ENCODE results near the gene ERN1. TPM values are rescaled to one million over a fixed set of nuclear protein-coding genes. Genes with fewer than 3 reads are reported as not detected.

ERN1 gene
- total and polyA plus RNA-seq, 3 donors from 2014 or later = 7.0 to 13.0 (median 12.8) TPM

- no peak overlapping the region for H3K4me3 ChIP-seq
- DNase-seq = peak; percentile 87
- TF ChIP-seq CTCF (IDR thresholded peaks at IDR 0.05) = no peak
- TF ChIP-seq POLR2A (IDR thresholded peaks at IDR 0.05) = no peak
- H3K9me3 ChIP-seq = no peaks in the 10 kb centered on the region
- H3K27ac ChIP-seq = peak overlapping the region; percentile 56 to 83
- H3K4me1 ChIP-seq = peaks cover 18% of the 10 kb centered on the region
- intact Hi-C loops (cut with DNase I; ENCODE audit: low total_unique reads) = no loop called here
- H3K27me3 ChIP-seq = no peaks in the 10 kb centered on the region
- WGBS, 2 donors = 51 to 61% methylated on average over 8 to 11 of the region's 11 CpGs
- H3K36me3 ChIP-seq (ENCODE audit: low read depth, missing control alignments) = no peaks in the 10 kb centered on the region
Observed at GRCh38 chr17:64155751-64156544, 26.0 kb upstream of the ERN1 start.

DNA sequence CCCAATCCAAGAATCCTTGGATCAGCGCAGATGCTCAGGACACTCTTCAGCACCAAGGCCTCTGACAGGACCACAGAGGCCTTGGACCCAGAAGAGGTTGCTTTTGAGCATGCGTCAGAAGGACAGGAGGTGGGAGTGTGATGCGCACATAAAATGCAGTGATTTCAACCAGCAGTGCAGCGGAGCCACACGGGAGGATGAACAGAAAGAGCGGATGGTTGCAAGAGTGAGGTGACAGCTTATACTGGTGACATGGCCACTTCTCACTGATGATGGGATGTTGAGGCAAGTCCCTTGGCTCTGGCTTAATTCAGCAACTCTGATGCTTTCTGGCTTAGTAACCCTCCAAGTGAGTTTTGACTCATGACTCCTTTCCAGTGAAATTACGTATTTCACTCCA lies 25.2 kb upstream of the ERN1 start:
- no peak for DNase-seq
- Histone ChIP-seq H3K27ac (peak overlapping the region in 1 of 2 donors; percentile 83), H3K36me3 (ENCODE audit: low read depth, missing control alignments) (no peaks in the 10 kb centered on the region), H3K4me3 (no peak overlapping the region), H3K27me3 (no peaks in the 10 kb centered on the region), H3K4me1 (peaks cover 18% of the 10 kb centered on the region), H3K9me3 (no peaks in the 10 kb centered on the region)
- WGBS, 2 donors = 85 to 96% methylated on average over 7 of the region's 7 CpGs
- TF ChIP-seq CTCF (IDR thresholded peaks at IDR 0.05) (no peak), POLR2A (IDR thresholded peaks at IDR 0.05) (no peak)
- intact Hi-C loops (cut with DNase I; ENCODE audit: low total_unique reads) = no loop called here

DNA sequence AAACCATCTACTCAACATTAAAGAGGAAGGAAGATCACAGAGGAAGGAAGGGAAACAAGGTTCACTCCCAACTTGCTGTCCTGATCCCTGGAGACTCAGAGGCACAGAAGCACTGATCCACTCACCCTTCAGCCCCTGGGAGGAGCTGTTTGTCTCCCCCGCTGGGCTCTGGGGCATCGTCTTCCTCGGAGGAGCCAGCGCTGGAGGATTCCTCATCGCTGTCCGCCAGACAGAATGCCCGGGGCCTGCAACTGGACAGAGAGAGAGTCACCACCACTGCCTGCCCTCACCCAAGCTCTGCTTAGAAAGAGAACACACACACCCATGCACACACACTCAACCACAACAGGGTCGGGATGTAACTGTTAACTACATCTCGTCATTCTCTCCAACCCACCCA lies 24.8 kb upstream of the ERN1 start:
- peaks cover 18% of the 10 kb centered on the region for H3K4me1 ChIP-seq
- TF ChIP-seq CTCF (IDR thresholded peaks at IDR 0.05) = no peak
- TF ChIP-seq POLR2A (IDR thresholded peaks at IDR 0.05) = no peak
- no peak for DNase-seq
- H3K27ac ChIP-seq = peak overlapping the region in 1 of 2 donors; percentile 83
- H3K27me3 ChIP-seq = no peaks in the 10 kb centered on the region
- no peak overlapping the region for H3K4me3 ChIP-seq
- whole genome bisulfite sequencing, 2 donors = 92% methylated on average over 9 of the region's 9 CpGs
- intact Hi-C loops (cut with DNase I; ENCODE audit: low total_unique reads) = no loop called here
- H3K9me3 ChIP-seq = no peaks in the 10 kb centered on the region
- no peaks in the 10 kb centered on the region for H3K36me3 ChIP-seq (ENCODE audit: low read depth, missing control alignments)

- no peak overlapping the region for H3K4me3 ChIP-seq
- peaks cover 18% of the 10 kb centered on the region for H3K4me1 ChIP-seq
- no peak overlapping the region for H3K27ac ChIP-seq
- TF ChIP-seq POLR2A (IDR thresholded peaks at IDR 0.05) = no peak
- TF ChIP-seq CTCF (IDR thresholded peaks at IDR 0.05) = no peak
- H3K9me3 ChIP-seq = no peaks in the 10 kb centered on the region
- H3K27me3 ChIP-seq = no peaks in the 10 kb centered on the region
- no peaks in the 10 kb centered on the region for H3K36me3 ChIP-seq (ENCODE audit: low read depth, missing control alignments)
- DNase-seq = no peak
- 64 to 66% methylated on average over 4 of the region's 4 CpGs for WGBS, 2 donors
- intact Hi-C loops (cut with DNase I; ENCODE audit: low total_unique reads) = no loop called here
Observed at GRCh38 chr17:64154313-64154695, 24.4 kb upstream of the ERN1 start.
